GM13976 (cell line): ENCODE measurements around the gene MACROD1.

Experiments used
- DNase-seq: peaks from one replicate; pipeline ENCODE4 v3.0.0; 2012; ENCODE audit warnings: low spot score
- CTCF ChIP-seq: IDR thresholded peaks from 2 replicates; pipeline ENCODE4 v1.5.1; 2012; ENCODE audit warnings: borderline replicate concordance, mild to moderate bottlenecking; ENCODE audit not compliant: insufficient read depth; ENCODE audit errors: extremely low read depth, missing control alignments, control extremely low read depth
- in situ Hi-C: fragments of 300-500 bp; cut with MboI; formaldehyde crosslinking; loops from one replicate; pipeline ENCODE4 v1.12.0; 2022; ENCODE audit warnings: low sequenced_read_pairs, mixed read lengths, inconsistent platforms; ENCODE audit not compliant: unreplicated experiment

Gene MACROD1

GRCh38 chr11:64153812-64154211 lies 12.1 kb downstream of the MACROD1 start:
- TF ChIP-seq CTCF = no peak
- in situ Hi-C loops = no loop called here
- no peak for DNase-seq

GRCh38 chr11:64152841-64153691 lies 12.8 kb downstream of the MACROD1 start:
- TF ChIP-seq CTCF = peak; percentile 99
- peak; percentile 97 for DNase-seq
- in situ Hi-C loops = no loop called here

- in situ Hi-C loops = no loop called here
- no peak for DNase-seq
- TF ChIP-seq CTCF = no peak
Measured at GRCh38 chr11:64151337-64151736, 14.6 kb downstream of the MACROD1 start.

- DNase-seq = no peak
- in situ Hi-C loops = no loop called here
- no peak for TF ChIP-seq CTCF
Measured at GRCh38 chr11:64150481-64151239, 15.3 kb downstream of the MACROD1 start.

GRCh38 chr11:64150051-64150450 lies 15.9 kb downstream of the MACROD1 start:
- in situ Hi-C loops = no loop called here
- no peak for TF ChIP-seq CTCF
- no peak for DNase-seq

GRCh38 chr11:64148917-64149617 lies 16.8 kb downstream of the MACROD1 start:
- DNase-seq = no peak
- in situ Hi-C loops = loop anchor here (10.0 kb wide), 1 partner anchor 154 kb away; no protein-coding TSS in a partner anchor
- TF ChIP-seq CTCF = no peak
